CD4-positive, alpha-beta T cell (primary cell): ENCODE data around the gene RBM20. TPM values are rescaled to one million over a fixed set of nuclear protein-coding genes. Genes with fewer than 3 reads are reported as not detected.
A peak's percentile ranks its signal among the peaks of the same experiment; 100 is the strongest.

Source experiments
- ATAC-seq: fragments of 200-7000 bp; cut with Tn5 transposase; one replicate; pipeline ENCODE4 v1.10.0; 2022; ENCODE audit warnings: mild to moderate bottlenecking; ENCODE audit not compliant: poor library complexity
- CTCF ChIA-PET: fragments of 350-600 bp; sonication (Branson Sonifier 250); formaldehyde crosslinking; loops from one replicate; lab custom pipeline; 2021; ENCODE audit warnings: antibody characterized with exemption, inconsistent platforms; lab: Charles Lee
- POLR2A ChIA-PET: fragments of 350-600 bp; sonication (Branson Sonifier 250); formaldehyde crosslinking; loops from one replicate; lab custom pipeline; 2021; ENCODE audit warnings: antibody characterized with exemption, inconsistent platforms; lab: Charles Lee
- DNase-seq, 14 experiments: peaks; one replicate each; pipeline ENCODE4 v3.0.0-alpha.2; 2013 to 2020; ENCODE audit warnings: mixed read lengths in 2 of 14
- H3K27ac ChIP-seq, 2 donors: one replicate each; pipeline versions ENCODE4 v1.5.1 to v1.7.0; 2013; ENCODE audit warnings: low read length in 2 of 2, low read depth in 1 of 2, mild to moderate bottlenecking in 1 of 2
- H3K27me3 ChIP-seq, 2 experiments: 1 replicate in 1 of 2; 2 replicates in 1 of 2; pipeline versions ENCODE4 v1.6.1 to v1.7.0; 2013; ENCODE audit warnings: low read length in 2 of 2, control low read depth in 1 of 2, mild to moderate bottlenecking in 1 of 2, moderate library complexity in 1 of 2; ENCODE audit not compliant: insufficient read depth in 2 of 2, control insufficient read depth in 1 of 2
- H3K36me3 ChIP-seq: one replicate; pipeline ENCODE4 v1.6.1; 2013; ENCODE audit warnings: low read length, control low read depth; ENCODE audit not compliant: insufficient read depth
- H3K4me1 ChIP-seq: one replicate; pipeline ENCODE4 v1.6.1; 2013; ENCODE audit warnings: low read length, control low read depth; ENCODE audit not compliant: insufficient read depth
- H3K4me3 ChIP-seq: one replicate; pipeline ENCODE4 v1.5.1; 2013; ENCODE audit warnings: mild to moderate bottlenecking, low read length, moderate library complexity
- H3K9me3 ChIP-seq, 2 experiments: 1 replicate in 1 of 2; 2 replicates in 1 of 2; pipeline versions ENCODE4 v1.6.1 to v1.7.0; 2013; ENCODE audit warnings: low read length in 2 of 2, mild to moderate bottlenecking in 2 of 2, control low read depth in 1 of 2, moderate library complexity in 1 of 2; ENCODE audit not compliant: control insufficient read depth in 1 of 2, insufficient read depth in 1 of 2
- H3K27ac Mint-ChIP-seq: one replicate; pipeline ENCODE4 v1.8.0; 2020; ENCODE audit warnings: mixed read lengths
- H3K27me3 Mint-ChIP-seq: one replicate; pipeline ENCODE4 v1.8.0; 2021; ENCODE audit warnings: mixed read lengths
- H3K36me3 Mint-ChIP-seq: one replicate; pipeline ENCODE4 v1.8.0; 2021; ENCODE audit warnings: low read depth, mixed read lengths
- H3K4me1 Mint-ChIP-seq: one replicate; pipeline ENCODE4 v1.8.0; 2021; ENCODE audit warnings: low read depth, mixed read lengths
- H3K4me3 Mint-ChIP-seq: one replicate; pipeline ENCODE4 v1.8.0; 2020; ENCODE audit warnings: mild to moderate bottlenecking, mixed read lengths
- H3K9me3 Mint-ChIP-seq: one replicate; pipeline ENCODE4 v1.8.0; 2020; ENCODE audit warnings: mixed read lengths
- CTCF ChIP-seq: fragments of 200-600 bp; IDR thresholded peaks from one replicate; pipeline ENCODE4 v1.8.0; 2022; ENCODE audit warnings: antibody characterized with exemption, mild to moderate bottlenecking
- intact Hi-C, 2 experiments: fragments of 100-400 bp; cut with DNase I in 1 of 2; cut with micrococcal nuclease in 1 of 2; formaldehyde crosslinking; loops; one replicate each; pipeline versions ENCODE4 v1.15.1 to v1.9.0; 2023 to 2025; cut with DNase I, micrococcal nuclease
- total RNA-seq, 174 experiments: library from RNA in 2 of 174; stranded (reverse) in 2 of 174; gene quantifications; one replicate each; pipeline ENCODE4 v1.2.3 and lab custom pipeline; 2021 to 2026

Gene RBM20
- total RNA-seq, 2 experiments from 2014 or later = 0.91 to 1.1 TPM

DNA sequence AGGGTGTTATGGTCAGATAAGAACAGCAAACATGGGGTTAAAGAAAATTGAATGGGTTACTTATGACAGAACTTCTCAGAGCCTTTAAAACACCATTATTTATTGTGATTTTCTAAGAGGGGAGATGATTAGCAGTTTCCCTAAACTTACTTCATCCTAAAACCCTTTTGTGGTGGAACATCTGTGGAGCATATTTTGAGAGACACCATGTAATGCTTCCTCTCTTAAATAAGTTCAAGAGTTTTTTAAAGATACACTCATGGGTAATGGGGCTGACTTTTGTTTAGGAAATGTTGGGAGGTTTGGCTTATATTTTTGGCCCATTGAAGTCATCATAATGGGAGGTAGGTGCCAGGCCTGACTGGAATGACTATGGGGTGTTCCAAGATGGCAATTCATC, 219.2 kb downstream of the RBM20 start:
- ChIA-PET CTCF (no interaction called here), POLR2A (interaction anchor here (1.7 to 6.8 kb wide), 2 partner anchors 9 to 13 kb away, joined by 6 to 102 read pairs; partner anchors contain the start of gene PDCD4)
- Histone ChIP-seq H3K4me1 (peaks cover 97% of the 10 kb centered on the region), H3K27me3 (no peaks in the 10 kb centered on the region), H3K27ac (peak overlapping the region; percentile 88 to 99), H3K9me3 (no peaks in the 10 kb centered on the region), H3K36me3 (no peaks in the 10 kb centered on the region), H3K4me3 (no peak overlapping the region)
- H3K27ac Mint-ChIP-seq = peak overlapping the region; percentile 96
- peaks cover 99% of the 10 kb centered on the region for H3K4me1 Mint-ChIP-seq
- intact Hi-C loops = no loop called here
- H3K36me3 Mint-ChIP-seq = no peaks in the 10 kb centered on the region
- no peak for TF ChIP-seq CTCF
- H3K27me3 Mint-ChIP-seq = no peaks in the 10 kb centered on the region
- H3K9me3 Mint-ChIP-seq = no peaks in the 10 kb centered on the region
- ATAC-seq = no peak
- peak overlapping the region; percentile 17 for H3K4me3 Mint-ChIP-seq
- no peak for DNase-seq

GRCh38 chr10:110863956-110864355, 219.8 kb downstream of the RBM20 start:
- intact Hi-C loops = loop anchor here in 1 of 2 experiments (1.0 to 2.0 kb wide), 2 partner anchors 8 to 13 kb away; no protein-coding TSS in a partner anchor
- Mint-ChIP-seq H3K36me3 (no peaks in the 10 kb centered on the region), H3K9me3 (no peaks in the 10 kb centered on the region), H3K4me3 (peak overlapping the region; percentile 86), H3K27ac (peak overlapping the region; percentile 96), H3K4me1 (peaks cover 99% of the 10 kb centered on the region), H3K27me3 (no peaks in the 10 kb centered on the region)
- POLR2A ChIA-PET = interaction anchor here (0.6 to 3.0 kb wide), 16 partner anchors 9 to 962 kb away, joined by 3 to 28 read pairs (median 4); partner anchors contain the start of genes BBIP1 and SHOC2
- Histone ChIP-seq H3K27ac (peak overlapping the region; percentile 88 to 99), H3K9me3 (no peaks in the 10 kb centered on the region), H3K36me3 (no peaks in the 10 kb centered on the region), H3K27me3 (no peaks in the 10 kb centered on the region), H3K4me3 (no peak overlapping the region), H3K4me1 (peaks cover 97% of the 10 kb centered on the region)
- DNase-seq (no peak), ATAC-seq (no peak)
- no peak for TF ChIP-seq CTCF
- CTCF ChIA-PET = interaction anchor here (0.7 to 1.8 kb wide), 3 partner anchors 9 to 118 kb away, joined by 3 to 4 read pairs (median 4); no protein-coding TSS in a partner anchor

DNA sequence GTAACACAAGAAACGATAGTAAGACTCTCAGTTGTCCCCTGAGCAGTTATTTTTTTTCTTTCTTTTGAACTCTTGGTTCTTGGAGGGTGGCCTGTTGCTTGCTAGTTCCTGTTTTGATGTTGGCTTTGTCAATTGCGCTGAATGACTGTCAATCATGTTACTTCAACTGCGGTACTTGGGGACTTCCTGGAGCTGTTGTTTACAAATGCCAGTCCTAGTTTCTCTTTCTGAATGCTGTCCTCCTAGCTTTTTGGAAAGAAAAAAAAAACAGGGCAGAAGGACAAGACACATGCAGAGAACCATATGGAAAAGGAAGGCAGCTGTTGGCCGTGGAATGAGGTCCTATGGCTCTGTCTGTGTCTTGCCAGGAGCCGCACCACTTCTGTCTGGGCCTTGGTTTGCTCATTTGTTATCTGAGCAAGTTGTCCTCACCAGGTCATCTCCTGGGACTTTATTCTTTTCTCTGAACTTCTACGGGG, 220.6 kb downstream of the RBM20 start:
- H3K4me1 Mint-ChIP-seq = peaks cover 99% of the 10 kb centered on the region

More for the DNA sequence above, 220.6 kb downstream of the RBM20 start:
- Histone ChIP-seq H3K4me3 (peak overlapping the region; percentile 37), H3K9me3 (no peaks in the 10 kb centered on the region), H3K27me3 (no peaks in the 10 kb centered on the region), H3K36me3 (no peaks in the 10 kb centered on the region), H3K4me1 (peaks cover 97% of the 10 kb centered on the region), H3K27ac (peak overlapping the region; percentile 88 to 99)
- H3K36me3 Mint-ChIP-seq = peaks cover 5% of the 10 kb centered on the region
- ATAC-seq (peak; percentile 67), DNase-seq (peak in 11 of 14 experiments; percentile 26 to 95 (median 58))
- TF ChIP-seq CTCF = no peak
- no peaks in the 10 kb centered on the region for H3K27me3 Mint-ChIP-seq
- H3K9me3 Mint-ChIP-seq = no peaks in the 10 kb centered on the region
- peak overlapping the region; percentile 96 for H3K27ac Mint-ChIP-seq
- CTCF ChIA-PET = interaction anchor here (0.7 to 1.8 kb wide), 5 partner anchors 8 to 118 kb away, joined by 3 to 4 read pairs (median 3); no protein-coding TSS in a partner anchor
- intact Hi-C loops = loop anchor here in 1 of 2 experiments (1.0 to 2.0 kb wide), 2 partner anchors 8 to 14 kb away; no protein-coding TSS in a partner anchor
- POLR2A ChIA-PET = interaction anchor here (0.6 to 3.0 kb wide), 20 partner anchors 9 to 963 kb away, joined by 3 to 28 read pairs (median 4); partner anchors contain the start of genes BBIP1 and SHOC2
- H3K4me3 Mint-ChIP-seq = peak overlapping the region; percentile 86
